Activated CD4-positive, CD25-positive, alpha-beta regulatory T cell treated with anti-CD3 and anti-CD28 coated beads, Interleukin-2, amount 50 U/mL, for 24 hours (primary cell): Measurements from ENCODE around the gene DNAL4.
"Not testable (repeated sequence)": the region's sequence is repeated elsewhere in the genome, so short reads cannot be mapped to it uniquely, and the experiment has no call there.

Source experiments
- ATAC-seq, 2 donors: fragments of 150-1000 bp; cut with Tn5 transposase; one replicate each; pipeline ENCODE4 v1.10.0; 2021; ENCODE audit warnings: mild to moderate bottlenecking in 1 of 2, moderate library complexity in 1 of 2

DNAL4 gene

DNA sequence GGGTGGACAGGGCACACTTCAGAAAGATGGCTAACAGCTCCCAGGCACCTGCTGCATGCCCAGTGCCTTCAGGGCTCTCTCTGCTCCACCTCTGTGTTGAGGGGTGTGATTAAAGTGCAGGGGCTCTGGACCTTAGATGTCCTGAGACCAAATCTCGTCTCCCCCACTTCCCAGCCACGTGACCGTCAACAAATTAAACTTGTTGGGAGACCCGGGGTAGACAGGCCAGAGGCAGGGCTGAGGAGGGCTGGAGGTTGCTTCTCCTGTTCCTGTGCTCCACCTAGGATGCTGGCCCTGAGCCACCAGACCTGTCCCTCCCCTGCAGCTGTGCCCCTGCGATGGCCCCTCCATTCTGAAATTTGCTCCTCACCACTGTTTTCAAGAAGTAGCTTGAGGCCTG lies 32.9 kb upstream of the DNAL4 start:
- ATAC-seq = no peak

DNA sequence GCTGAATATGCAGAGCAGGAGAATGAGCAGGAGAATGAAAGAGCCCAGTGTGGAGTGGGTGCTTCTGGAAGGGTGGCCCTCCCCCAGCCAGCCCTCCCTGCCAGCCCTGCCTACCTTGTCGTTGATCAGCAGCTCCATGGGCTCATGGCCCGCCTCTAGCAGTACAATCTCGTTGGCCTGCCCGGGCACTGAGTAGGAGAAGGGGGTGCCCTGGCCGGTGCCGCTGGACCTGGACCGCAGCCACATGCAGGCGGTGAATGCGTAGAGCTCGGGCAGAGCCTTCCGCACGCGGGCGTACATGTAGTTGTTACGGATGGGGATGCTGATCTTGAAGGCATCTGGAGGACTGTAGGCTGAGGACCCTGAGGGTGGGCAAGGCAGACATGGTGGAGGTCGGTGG lies 32.4 kb upstream of the DNAL4 start:
- ATAC-seq = no peak

DNA sequence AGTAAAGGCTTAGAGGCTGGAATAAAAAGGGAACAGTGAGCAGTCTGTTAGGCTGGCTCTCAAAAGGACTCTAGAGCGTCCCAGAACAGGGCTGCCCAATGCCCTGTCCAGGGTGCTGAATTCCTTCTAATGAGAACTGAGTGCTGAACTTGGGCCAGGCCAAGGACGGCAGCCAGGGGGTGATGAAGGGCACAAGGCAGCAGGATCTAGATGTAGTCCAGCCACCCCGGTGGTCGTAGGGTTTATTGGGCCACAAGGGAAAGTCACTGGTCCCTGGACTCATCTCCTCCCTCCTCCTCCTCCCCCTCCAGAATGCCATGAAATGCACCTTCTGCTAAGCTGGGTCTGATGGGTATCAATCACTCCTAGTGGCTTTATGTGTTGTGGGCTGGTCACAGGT lies 30.6 kb upstream of the DNAL4 start:
- peak; percentile 44 to 68 for ATAC-seq

DNA sequence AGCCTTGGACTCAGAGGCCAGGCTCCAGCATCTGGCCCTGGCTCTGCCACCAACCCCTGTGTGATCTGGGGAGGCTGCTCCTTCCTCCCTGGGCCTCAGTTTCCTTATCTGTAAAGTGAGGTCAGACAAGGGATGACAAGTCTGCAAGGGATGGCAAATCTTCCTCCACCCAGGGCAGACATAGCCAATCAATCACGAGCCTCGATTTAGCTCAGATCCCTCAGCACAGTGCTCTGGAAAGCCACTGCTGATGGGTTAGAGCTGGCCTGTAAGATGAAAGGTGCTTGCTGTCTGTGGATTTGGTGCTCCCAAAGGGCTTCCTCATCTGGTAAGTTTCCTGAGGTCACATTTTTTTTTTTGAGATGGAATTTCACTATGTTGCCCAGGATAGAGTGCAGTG lies 29.7 kb upstream of the DNAL4 start:
- no peak for ATAC-seq

DNA sequence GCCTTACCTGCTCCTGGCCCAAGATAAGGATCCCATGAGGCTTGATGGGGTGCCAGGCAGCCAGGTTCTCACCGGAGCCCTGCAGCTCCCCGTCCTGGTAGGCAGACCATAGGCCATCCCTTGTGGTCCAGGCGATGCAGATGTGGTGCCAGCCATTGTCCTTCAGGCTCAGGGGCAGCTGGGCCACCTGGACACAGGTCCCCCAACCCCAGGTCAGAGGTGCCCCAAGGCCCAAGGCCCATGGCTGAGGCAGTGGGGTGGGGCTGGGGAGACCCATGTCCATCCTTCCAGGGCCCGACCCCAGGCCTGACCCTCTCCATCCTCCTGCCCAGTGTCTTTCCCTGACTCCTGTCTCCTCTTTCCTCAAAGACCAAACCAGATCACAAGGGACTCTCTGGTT lies 29.1 kb upstream of the DNAL4 start:
- ATAC-seq = no peak

DNA sequence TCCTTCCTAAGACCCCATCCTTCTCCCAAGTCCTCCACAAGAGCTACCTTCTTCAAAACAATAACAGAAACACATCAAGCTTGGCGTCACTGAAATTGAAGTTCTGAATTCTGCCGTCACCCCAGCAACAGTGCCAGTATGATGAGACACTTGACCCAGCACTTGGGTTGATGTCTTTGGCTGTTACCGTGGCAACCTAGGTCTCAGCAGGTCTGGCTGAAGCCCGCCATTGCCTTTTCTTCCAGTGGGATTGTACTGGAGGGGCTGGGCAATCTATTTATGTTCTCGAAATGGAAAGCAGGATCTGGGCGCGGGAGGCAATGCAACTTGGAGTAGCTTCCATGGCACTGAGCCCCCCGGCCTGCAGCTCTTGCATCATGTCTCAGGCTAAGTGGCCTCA lies 26.1 kb upstream of the DNAL4 start:
- ATAC-seq = no peak

DNA sequence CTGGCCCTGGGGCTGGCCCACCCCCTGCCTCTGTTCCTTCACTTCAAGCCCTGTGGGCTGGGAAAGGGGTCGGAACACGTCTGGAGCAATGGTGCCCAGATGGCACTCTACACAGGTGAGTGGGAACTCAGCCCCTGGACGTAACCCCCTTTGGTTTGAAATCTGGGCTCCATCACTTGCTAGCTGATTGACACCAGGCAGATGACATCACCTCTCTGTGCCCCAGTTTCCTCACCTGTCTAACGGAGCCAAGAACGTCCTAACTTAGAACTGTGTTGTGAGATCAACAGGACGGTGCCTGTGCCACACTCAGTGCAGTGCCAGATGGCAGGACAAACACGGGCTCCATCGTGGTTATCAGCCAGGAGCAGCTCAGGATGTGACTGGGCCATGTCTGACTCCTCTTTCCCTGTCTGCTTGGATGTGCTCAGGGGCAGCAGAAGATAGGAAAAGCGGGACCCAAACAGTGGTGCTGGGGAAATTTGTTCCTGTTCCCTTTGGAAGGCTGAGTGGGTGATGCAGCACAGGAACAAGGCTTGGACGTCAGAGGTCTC lies 25.5 kb upstream of the DNAL4 start:
- no peak for ATAC-seq

DNA sequence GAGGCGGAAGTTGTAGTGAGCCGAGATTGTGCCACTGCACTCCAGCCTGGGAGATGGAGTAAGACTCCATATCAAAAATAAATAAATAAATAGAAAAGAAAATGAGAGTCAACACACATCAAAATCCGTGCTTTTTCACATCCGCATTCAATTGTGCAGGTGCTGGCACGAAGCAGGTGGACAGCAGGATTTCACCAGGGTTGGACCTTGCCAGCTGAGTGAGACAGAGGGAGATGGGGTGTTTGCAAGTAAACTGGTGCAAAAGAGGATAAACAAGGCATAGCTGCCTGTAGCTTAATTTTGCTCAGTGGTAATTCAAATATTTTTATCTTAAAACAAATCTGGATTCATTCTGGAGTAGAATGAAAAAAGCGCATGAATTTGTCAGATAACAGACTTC lies 23.3 kb upstream of the DNAL4 start:
- ATAC-seq = no peak

DNA sequence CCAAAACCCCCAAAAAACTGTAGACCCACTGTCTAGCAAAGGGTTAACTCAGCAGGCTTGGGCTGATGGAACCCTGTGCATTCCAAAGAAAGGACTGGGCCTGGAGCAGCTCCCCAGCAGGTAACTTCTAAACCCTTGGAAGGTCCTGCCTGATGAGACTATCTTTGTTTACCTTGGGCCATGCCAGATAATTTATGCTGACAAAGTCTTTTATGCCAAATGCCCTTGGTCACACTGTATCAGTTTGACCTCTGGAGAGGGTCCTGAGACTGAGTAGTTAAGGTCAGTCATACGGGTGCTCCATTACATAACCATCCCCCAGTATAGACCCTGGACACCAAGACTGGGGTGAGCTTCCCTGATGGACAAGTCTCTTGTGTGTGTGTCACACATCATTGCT lies 21.9 kb upstream of the DNAL4 start:
- ATAC-seq = no peak

DNA sequence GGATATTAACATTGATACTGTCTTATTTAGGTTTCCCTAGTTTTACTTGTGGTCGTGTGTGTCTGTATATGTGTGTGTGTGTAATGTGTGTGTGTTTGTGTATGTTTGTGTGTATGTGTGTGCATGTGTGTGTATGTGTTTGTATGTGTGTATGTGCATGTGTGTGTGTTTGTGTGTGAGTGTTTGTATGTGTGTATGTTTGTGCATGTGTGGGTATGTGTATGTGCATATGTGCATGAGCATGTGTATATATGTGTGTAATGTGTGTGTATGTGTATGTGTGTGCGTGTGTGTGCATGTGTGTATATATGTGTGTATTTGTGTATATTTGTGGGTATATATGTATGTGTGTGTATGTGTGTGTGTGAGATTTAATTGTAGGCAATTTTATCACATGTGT lies 17.3 kb upstream of the DNAL4 start:
- no peak for ATAC-seq

DNA sequence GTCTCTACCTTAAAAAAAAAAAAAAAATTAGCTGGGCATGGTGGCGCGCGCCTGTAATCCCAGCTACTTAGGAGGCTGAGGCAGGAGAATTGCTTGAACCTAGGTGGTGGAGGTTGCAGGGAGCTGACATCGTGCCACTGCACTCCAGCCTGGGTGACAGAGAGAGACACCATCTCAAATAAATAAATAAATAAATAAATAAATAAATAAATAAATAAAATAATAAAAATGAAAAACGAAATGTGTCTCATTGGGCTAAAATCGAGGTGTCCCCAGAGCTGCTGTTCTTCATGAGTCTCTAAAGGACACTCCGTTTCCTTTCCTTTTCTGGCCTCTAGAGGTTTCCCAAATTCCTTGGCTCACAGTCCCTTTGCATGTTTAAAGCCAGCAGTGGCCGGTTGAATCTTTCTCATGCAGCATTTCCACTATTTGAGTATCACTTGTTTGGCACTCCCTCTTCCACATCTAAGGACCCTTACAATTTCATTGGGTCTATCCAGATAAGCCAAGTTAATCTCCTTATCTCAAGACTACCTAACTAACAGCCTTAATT lies 11.2 kb upstream of the DNAL4 start:
- not testable (repeated sequence) for ATAC-seq

DNA sequence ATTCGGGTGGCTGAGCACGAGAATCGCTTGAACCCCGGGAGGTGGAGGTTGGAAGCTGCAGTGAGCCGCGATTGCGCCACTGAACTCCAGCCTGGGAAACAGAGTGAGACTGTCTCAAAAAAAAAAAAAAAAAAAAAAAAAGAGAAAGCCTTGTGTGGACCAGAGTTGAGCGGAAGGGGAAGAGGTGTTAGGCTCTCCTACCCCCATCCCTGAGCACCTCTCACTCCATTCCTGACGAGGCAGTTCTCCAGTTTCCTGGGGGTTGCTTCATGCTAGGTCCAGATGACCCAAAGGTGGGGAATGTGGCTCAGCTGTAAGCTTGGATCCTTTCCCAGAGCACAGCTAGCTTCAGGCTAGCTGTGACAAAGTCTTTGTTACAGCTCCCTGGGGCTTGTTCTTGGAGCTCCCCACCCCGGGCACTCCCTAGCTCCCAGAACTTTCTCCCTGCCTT lies 8.8 kb upstream of the DNAL4 start:
- no peak for ATAC-seq

DNA sequence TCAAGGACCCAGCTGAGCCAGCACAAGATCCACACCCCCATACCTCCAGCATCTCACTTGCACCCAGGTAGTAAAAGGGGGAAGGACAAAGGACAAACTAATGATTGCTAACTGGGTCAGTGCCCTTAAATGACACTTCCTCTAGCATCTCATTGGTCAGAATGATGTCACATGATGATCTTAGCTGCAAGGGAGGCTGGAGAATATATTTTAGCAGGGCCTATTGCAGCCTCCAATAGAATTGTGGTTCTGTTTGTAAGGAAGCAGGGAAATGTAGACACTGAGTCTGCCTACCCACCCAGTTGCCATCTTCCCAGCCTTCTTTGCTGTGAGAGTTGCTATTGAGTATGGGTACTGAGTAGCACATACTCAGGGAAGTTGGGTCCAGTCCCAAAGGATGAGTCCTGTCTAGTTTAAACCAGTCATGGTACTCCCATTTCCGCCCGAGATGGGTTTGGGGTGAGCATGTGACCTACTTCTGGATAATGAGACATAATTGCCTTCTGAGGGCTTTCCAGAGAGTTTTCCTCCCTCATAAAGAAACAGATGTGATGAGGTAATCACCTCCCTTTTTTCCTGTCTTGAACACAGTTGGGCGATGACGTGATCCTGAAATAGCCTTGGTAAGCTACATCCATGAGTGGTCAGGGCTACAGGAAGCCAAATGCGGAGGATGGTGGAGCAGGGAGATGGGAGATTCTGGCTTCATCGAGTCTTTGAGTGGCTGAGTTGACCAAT lies 5.5 kb upstream of the DNAL4 start:
- ATAC-seq = no peak

DNA sequence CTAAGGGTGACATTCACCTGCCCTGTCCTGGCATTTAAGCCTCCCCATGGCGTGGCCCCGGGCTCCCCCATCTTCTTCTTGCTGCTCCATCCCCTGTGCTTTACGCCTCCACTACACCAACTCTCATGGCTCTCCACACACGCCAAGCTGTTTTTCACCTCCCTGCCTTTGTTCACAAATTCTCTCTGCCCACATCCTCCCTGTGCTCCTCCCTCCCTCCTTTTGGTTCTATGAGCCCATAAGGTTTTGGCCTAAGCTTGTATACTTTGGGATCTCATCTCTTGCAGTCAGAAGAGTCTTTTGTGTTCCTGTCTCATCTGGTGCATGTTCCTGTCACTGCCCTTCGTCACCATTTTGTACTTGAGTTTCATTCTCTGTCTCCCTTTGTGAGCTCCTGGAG lies 4.6 kb upstream of the DNAL4 start:
- ATAC-seq = no peak

DNA sequence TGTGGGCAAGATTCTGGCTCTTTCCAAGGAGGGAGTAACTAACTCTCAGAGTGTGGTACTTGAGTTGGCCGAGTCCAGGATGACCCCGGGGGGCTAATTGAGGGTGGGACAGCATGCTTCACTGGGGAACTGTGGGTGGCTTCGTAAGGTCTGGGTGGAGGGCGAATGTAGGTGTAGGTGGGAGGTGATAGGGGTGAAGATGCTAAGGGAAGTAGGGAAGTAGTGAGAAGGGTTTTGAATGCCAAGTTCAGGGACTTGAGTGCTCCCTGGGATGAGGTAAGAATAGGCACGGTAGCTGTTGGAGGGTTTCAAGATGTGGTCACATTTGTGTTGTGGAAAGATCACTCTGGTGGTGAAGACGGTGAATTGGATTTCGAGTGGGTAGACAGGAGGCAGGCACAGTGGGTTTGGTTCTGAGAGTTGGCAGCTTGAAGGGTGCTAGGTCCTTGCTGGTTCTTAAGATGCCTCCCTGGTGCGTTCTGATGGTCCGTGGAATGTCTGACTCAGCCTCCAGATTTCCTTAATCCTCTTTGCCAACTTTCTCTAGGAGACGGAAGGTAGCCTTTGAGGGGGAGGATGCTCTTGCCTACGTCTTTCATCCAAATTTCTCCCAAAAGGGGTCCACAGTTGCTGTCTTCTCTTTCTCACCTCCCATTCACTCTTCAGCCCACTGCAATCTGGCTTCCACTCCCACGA lies 2.5 kb upstream of the DNAL4 start:
- no peak for ATAC-seq

DNA sequence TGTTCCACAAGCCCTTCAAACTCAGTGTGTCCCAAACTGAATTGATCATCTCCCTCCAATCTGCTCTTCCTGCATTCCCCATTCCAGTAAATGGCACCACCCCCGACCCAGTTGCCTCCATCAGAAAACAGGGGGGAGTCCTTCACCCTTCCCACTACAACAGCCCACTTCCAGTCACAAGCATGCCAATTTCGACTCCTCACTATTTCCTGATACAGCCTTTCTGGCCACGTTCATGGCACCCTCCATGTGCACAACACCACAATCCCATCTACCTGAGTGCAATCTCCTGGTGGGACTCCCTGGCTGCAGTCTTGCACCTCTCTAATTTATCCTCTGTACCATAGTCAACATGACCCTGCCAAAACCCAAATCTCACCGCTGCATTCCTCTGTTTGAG lies 1.6 kb upstream of the DNAL4 start:
- no peak for ATAC-seq

DNA sequence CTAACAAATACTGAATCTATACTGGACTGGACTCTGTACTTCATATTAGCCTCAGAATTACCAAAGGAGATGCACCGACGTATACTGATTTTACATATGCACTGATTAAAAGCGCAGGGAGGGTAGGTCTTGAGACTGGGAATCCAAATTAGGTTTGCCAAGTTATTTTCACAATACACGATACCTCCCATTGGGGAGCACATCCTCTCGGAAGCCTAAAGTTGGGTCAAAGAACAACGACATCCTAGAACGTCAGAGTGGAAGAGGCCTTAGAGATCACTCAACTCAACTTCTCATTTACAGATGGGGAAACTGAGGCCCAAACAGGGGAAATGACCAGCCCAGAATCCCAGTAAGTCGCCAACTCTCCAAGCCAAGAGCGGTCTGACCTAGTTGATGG lies 626 bp downstream of the DNAL4 start:
- no peak for ATAC-seq

DNA sequence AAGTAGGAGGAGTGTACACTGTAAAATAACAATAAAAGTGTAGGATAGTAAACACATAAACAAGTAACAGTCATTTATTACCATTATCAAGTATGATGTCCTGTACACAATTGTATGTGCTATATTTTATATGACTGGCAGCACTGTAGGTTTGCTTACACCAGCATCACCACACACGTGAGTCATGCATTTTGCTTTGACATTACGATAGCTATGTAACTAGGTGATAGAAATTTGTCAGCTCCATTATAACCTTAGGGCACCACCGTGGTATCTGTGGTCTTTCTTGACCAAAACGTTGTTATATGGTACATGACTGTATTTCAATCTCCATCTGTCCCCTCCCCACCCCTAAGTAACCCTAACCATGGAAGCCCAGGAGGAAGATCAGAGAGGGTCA lies 1.1 kb downstream of the DNAL4 start:
- peak; percentile 32 to 41 for ATAC-seq

DNA sequence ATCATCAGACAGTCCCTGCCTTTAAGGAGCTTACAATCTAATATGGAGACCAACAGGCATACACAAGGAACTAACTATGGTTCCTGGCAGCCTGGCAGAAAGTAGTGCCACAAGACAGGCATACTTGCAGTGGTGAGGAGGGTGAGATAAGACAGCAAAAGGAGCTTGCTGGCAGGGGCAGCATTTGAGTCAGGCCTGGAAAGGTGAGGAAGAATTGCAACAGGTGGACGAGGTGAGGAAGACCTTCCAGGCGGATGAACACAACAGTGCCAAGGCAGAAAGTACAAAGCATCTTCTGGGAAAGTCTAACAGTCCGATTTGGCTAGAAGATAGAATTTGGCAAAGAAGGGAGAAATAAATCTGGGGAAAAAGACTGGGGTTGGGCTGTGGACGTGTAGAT lies 4.3 kb downstream of the DNAL4 start:
- ATAC-seq = no peak

DNA sequence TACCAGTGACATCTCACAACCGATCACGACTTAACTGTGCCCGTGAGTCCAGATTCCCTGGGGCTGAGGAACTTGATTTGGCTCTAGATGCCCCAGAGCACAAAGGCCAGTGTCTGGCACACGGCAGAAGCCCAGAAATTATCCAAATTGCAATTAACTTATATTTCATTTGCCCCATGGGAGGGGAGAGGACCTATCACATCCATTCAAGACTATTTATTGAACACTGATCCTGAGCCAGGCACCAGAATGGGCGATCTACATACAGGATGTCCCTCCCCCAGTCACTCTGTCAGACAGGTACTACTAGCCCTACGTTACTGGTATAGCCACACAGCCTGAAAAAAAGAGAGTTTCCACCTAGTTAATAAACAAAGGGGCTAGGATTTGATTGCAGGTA lies 5.1 kb downstream of the DNAL4 start:
- ATAC-seq = no peak

DNA sequence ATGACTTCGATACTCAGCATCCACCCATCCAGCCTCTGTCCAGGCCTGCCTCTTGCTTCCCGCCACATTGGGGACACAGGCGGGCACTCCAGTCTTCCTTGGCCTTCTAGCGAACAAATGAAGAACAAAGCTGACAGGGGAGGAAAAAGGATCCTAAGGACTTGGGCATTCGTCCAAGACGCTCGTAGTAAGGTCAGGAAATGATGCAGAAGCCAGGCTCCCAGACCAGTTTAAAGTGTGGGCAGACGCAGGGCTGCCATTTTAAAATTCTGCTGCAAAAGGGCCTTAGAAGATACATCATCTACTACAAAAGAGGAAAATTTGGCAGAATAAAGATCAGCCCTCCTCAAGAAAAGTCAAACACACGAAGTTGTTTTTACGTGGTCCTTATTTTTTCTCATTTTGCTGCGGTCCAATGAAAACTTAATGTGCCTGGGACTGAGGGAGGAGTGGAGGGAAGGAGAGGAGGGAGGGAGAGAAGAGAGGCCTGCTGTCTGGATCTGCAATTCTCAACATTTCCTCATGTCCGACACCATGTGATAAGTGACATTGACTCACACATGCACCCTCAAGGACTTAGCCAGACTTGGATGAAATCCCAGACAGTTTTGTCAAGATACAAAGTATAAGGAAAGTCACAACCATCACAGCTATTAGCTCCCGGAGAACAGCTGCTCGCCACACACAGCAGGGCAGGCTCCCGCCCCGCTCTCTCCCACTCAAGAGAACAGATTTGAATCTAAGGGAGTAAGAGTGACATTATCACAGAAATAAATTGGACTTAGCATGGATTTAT lies 5.7 kb downstream of the DNAL4 start:
- no peak for ATAC-seq

DNA sequence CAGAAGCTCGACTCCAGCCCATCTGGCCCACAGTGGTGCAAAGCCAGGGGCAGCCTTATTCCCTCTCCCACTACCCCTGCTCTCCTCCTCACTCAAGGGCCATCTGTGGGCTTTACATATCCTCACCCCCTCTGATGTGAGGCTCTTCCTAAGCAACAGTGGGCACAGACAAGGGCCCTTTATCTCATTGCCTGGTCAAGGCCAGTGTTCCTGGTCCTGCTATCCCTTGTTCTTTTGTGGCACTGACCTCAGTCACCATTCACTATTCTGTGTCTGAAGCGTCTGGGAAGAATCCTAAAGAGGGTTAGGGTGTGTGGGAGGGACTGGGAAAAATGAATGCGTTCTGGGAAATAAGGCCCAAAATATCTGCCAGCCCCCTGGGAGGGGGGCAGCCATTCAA lies 7.3 kb downstream of the DNAL4 start:
- no peak for ATAC-seq

DNA sequence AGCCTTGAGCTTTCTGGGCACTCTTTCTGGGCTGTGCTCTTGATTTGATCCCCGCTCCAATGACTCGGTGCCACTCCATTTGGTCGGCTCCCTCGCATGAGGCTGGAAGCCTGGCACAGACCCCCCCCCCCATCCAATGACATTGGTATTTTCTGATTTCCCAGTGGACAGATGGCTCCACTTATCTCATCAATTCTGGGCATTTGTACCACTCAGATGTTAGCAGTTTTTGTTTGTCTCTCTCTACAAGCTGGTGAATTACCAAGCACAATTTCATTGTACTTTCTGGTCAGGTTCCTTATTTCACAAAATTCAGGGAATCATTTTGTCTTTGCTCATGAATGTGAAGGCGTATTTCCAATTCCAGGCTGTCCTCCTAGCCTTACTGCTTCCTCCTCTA lies 9.1 kb downstream of the DNAL4 start:
- no peak for ATAC-seq
